HL-60/S4 (cell line): Measurements from ENCODE around the gene CHKA.
"Not testable (repeated sequence)": the region's sequence is repeated elsewhere in the genome, so short reads cannot be mapped to it uniquely, and the experiment has no call there.

Experiments used
- in situ Hi-C: fragments of 300-500 bp; cut with MboI; formaldehyde crosslinking; loops from 2 replicates; pipeline ENCODE4 v1.14.3; 2022; ENCODE audit warnings: low sequenced_read_pairs

The CHKA gene

DNA sequence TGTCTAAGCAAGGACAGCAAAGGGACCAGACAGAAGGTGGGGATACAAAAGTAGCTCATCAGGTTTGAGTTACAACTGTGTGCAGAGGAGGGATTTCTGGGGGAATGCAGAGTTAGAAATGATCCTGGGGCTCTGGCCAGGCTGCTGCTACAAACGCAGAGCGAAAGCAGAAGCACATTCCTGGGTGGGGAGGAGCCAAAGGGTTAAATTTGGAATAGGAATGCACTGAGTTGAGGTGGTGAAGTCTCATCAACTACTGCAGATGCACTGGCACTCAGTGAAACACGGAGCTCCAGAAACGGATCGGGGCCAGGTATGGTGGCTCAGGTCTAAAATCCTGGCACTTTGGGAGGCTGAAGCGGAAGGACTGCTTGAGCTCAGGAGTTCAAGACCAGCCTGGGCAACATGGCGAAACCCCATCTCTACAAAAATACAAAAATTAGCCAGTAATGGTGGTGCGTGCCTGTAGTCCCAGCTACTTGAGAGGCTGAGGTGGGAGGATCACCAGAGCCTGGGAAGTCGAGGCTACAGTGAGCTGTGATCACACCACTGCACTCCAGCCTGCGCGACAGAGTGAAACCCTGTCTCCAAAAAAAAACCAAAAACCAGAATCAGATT is 3.2 kb downstream of the CHKA start:
- in situ Hi-C loops: no loop called here

GRCh38 chr11:68116974-68117373 is 4.2 kb downstream of the CHKA start:
- in situ Hi-C loops: no loop called here

DNA sequence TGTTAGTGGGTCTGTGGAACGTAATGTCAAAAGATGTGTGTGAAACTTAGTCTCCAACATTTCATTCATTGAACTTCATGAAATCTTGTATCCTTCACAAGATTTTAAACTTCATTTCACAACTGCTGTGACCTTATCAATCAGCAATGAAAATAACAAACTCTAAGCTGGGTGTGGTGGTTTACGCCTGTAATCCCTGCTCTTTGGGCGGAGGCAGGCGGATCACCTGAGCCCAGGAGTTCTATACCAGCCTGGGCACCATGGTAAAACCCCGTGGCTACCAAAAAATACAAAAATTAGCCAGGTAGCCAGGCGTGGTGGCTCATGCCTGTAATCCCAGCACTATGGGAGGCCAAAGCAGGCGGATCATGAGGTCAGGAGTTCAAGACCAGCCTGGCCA is 5.1 kb downstream of the CHKA start:
- in situ Hi-C loops: no loop called here

DNA sequence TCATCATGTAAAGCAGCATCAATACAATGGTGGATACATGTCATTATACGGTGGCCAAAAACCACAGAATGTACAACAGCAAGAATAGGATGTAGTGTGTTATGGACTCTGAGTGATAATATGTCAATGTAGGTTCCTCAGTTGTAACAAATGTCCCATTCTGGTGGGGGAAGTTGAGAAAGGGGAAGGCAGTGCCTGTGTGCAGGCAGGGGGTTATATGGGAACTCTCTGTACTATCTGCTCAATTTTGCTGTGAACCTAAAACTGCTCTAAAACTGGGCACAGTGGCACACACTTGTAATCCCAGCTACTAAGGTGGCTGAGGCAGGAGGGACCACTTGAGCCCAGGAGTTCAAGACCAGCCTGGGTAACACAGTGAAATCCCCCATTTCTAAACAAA is 5.9 kb downstream of the CHKA start:
- in situ Hi-C loops: no loop called here

GRCh38 chr11:68113986-68114385 is 7.2 kb downstream of the CHKA start:
- in situ Hi-C loops: no loop called here

GRCh38 chr11:68107689-68108088 is 13.5 kb downstream of the CHKA start:
- in situ Hi-C loops: no loop called here

- in situ Hi-C loops: no loop called here
These were observed 14.8 kb downstream of the CHKA start for GRCh38 chr11:68106165-68106940.

DNA sequence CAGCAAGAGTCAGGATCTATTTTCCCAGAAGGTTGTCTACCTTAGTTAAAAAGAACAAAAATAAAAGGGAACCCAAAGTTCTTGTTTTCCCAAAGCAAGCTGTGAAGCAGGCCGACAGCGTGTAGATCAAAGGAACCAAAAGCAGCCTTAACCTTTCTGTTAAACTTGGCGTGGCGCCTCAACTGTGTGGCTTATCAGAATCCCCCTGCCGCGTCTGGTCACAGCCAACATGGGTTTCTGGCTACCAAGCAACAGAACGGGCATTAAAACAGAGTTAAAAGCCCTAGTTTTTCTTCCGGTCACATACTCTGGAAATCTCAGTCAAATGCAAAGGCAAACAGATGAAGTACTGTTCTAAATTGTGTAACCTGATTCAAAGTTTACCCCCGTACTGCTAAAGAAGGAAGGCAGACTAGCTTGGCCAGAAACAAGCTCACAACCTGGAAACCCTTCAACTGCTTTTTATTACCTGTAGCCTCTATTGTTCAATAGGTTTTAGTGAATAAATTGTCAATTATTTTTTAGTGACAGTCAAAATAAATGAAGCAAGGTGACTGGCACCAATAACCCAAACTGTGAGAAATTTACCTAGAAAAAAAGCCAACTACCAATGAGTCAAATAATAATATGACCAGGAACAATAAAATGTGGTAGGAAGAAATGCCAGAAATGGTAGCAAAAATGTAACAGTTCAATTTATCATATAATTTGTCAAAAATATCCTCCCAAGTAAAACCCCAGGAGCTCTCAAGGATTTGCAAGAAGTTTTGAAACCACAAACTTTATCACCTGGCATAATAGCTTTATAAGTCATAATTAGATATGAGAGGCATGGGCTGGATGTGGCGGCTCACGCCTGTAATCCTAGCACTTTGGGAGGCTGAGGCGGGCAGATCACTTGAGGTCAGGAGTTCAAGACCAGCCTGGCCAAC is 21.4 kb downstream of the CHKA start:
- in situ Hi-C loops: no loop called here

DNA sequence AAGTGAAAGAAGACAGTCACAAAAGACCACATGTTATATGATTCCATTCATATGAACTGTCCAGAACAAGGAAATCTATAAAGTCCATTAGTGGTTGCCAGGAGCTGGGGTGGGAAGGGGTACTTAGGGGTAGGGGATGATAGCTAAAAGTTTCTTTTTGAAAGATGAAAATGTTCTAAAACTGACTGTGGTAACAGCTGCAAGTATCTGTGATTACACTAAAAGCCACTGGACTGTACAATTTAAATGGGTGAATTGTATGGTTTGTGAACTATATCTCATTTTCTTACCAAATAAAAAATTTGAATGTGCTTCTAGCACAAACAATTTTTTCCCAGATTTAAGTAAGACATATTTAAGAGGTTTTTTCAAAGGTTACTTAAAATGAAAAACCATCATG is 22.1 kb downstream of the CHKA start:
- in situ Hi-C loops: no loop called here

DNA sequence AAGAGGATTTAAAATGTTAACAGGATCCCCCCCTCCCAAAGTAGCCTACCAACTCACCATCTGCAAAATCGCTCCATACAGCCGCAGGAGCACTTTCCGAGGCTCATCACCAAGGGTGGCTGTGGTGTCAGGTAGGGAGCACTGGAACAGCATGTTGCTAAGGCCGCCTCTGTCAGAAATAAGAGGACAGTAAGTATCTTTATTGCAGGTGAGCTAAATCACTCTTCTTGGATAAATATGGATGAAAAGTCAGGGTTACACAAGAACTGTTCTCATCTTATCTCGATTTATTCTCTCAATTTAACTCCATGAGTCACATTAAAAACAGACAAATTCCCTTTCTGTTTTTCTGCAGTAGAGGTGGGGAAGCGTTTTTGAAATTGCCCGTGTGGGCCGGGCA is 24.2 kb downstream of the CHKA start:
- in situ Hi-C loops: no loop called here

DNA sequence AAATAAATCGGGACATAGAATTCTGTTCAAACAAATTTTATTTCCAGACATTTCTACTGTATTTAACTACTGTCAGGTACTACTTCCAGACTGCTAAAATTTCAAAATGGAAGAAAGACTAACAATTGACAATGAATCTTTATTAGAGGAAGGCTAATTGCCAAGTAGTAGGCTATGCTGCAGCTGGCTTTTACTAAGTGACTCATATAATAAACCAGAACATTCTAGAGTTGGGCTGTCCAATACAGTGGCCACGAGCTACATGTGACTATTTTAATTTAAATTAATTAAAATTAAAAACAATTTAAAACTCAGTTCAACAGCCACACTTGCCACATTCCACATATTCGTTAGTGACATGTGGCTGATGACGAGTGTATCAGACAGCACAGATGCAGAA is 27.6 kb downstream of the CHKA start:
- in situ Hi-C loops: no loop called here

- in situ Hi-C loops: not testable (repeated sequence)
These were observed 28.2 kb downstream of the CHKA start for GRCh38 chr11:68092946-68093345.

DNA sequence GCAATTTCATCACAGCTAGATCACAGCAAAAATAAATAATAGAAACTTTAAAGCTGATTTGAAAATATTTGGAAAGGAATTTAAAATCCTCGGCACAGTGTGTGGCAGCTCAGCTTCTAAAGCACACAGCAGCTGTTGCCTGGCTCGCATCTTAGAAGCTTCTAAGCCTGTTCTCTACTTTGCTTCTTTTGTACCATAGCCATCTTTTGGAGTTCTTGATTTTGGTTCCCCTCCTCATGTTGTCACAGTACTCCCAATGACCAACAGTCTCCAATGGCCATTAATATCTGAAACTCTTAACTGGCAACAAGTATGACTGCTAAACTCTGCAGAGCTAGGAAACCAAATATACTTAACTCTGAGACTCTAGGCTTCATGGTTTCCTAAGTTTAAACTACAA is 28.8 kb downstream of the CHKA start:
- in situ Hi-C loops: no loop called here

GRCh38 chr11:68090706-68091105 is 30.5 kb downstream of the CHKA start:
- in situ Hi-C loops: no loop called here

DNA sequence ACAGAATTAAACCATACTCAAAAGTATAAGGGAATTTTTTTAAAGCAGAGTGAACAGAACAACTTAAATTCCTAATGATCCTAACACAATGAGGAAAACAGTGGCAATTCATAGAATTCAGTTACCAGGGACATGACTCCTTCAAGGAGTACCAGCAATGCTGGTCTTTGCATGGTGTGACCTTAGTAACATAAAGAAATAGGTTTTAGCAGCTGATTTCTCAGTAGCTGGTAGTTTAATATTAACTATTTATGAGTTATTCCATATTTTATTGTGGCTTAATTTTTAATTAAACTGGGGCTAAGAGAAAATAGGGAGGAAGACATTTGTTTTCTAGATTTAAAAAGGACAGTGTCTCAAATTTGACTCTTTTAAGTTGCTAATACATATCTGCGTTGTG is 30.9 kb downstream of the CHKA start:
- in situ Hi-C loops: no loop called here

GRCh38 chr11:68089679-68090078 is 31.5 kb downstream of the CHKA start:
- in situ Hi-C loops: no loop called here

DNA sequence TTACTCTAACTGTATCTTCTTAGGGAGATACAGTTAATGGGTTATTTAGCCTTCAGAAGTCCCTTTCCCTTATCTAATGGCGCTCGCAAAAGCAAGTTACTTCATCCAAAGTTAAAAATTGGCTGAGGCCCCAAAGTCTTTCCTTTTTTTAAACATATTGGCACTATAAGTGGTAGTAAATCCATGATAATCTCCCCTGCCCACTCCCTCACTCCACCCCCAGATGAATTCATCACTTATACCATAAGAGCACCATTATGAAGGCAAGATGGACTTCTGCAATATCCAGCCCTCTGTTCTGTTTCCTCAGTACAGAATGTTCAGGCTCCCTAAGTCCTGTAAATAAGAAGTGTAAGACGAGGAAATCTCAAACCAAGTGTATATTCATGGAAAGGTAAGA is 37.7 kb downstream of the CHKA start:
- in situ Hi-C loops: no loop called here

DNA sequence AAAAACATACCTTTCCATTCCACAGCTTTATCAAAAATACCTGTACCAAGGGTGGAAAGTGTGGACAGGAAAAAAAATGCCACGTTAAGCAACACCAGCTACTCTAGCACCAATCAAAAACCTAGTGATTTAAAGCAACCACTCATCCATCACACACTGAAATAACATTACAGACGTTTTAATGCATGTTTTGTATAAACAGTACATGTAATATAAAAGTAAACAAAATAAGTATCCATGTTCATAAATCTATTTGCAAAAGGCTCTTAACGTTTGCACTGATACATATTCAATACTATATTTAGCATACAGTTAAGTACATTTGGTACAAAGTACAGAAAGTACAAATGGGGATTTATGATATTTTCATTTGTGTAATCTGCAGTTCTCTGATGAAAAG is 38.7 kb downstream of the CHKA start:
- in situ Hi-C loops: no loop called here

GRCh38 chr11:68081691-68082090 is 39.5 kb downstream of the CHKA start:
- in situ Hi-C loops: no loop called here

- in situ Hi-C loops: no loop called here
These were observed 40.3 kb downstream of the CHKA start for GRCh38 chr11:68080860-68081259.
